ENCODE measurements around the gene FBXL5.

Gene FBXL5

GRCh38 chr4:15676899-15677298 lies 21.7 kb upstream of the FBXL5 start:
- no peak for DNase-seq

GRCh38 chr4:15676039-15676438 lies 20.9 kb upstream of the FBXL5 start:
- DNase-seq: no peak

GRCh38 chr4:15675356-15675755 lies 20.2 kb upstream of the FBXL5 start:
- no peak for DNase-seq

GRCh38 chr4:15674926-15675325 lies 19.8 kb upstream of the FBXL5 start:
- no peak for DNase-seq

GRCh38 chr4:15674046-15674445 lies 18.9 kb upstream of the FBXL5 start:
- DNase-seq: no peak

- DNase-seq: no peak
These were observed 18.2 kb upstream of the FBXL5 start for GRCh38 chr4:15673337-15673736.

GRCh38 chr4:15672101-15672500 lies 16.9 kb upstream of the FBXL5 start:
- DNase-seq: no peak

GRCh38 chr4:15670576-15670975 lies 15.4 kb upstream of the FBXL5 start:
- no peak for DNase-seq

- no peak for DNase-seq
These were observed 13.6 kb upstream of the FBXL5 start for GRCh38 chr4:15668566-15669435.

GRCh38 chr4:15667006-15667405 lies 11.8 kb upstream of the FBXL5 start:
- no peak for DNase-seq

GRCh38 chr4:15665753-15666365 lies 10.7 kb upstream of the FBXL5 start:
- DNase-seq: peak; percentile 24

- DNase-seq: peak; percentile 48
These were observed 4.8 kb upstream of the FBXL5 start for GRCh38 chr4:15659768-15660570.

GRCh38 chr4:15658781-15659180 lies 3.6 kb upstream of the FBXL5 start:
- no peak for DNase-seq

GRCh38 chr4:15658136-15658770 lies 3.1 kb upstream of the FBXL5 start:
- DNase-seq: no peak

GRCh38 chr4:15657366-15657765 lies 2.2 kb upstream of the FBXL5 start:
- no peak for DNase-seq

GRCh38 chr4:15656038-15656470 lies 897 bp upstream of the FBXL5 start:
- no peak for DNase-seq

- peak; percentile 40 for DNase-seq
These were observed 449 bp downstream of the FBXL5 start for GRCh38 chr4:15654593-15655222.

- DNase-seq: peak; percentile 60
These were observed 1.1 kb downstream of the FBXL5 start for GRCh38 chr4:15653864-15654592.

GRCh38 chr4:15653420-15653819 lies 1.7 kb downstream of the FBXL5 start:
- no peak for DNase-seq

GRCh38 chr4:15652841-15653240 lies 2.3 kb downstream of the FBXL5 start:
- DNase-seq: no peak

- DNase-seq: no peak
These were observed 3.0 kb downstream of the FBXL5 start for GRCh38 chr4:15652191-15652590.

- no peak for DNase-seq
These were observed 3.5 kb downstream of the FBXL5 start for GRCh38 chr4:15651676-15652075.

Data from fibroblast of skin of back (primary cell).